Cardiac fibroblast (primary cell): ENCODE measurements around the gene FGGY.
"Not testable (repeated sequence)": the region's sequence is repeated elsewhere in the genome, so short reads cannot be mapped to it uniquely, and the experiment has no call there.

Experiments
- DNase-seq, 2 donors: peaks; one replicate each; pipeline versions ENCODE4 v3.0.0 to v3.0.0-alpha.2; 2010; ENCODE audit warnings: low read depth in 2 of 2
- H3K4me3 ChIP-seq, 2 donors: replicated peaks in 1 of 2; 1 replicate in 1 of 2; 2 replicates in 1 of 2; pipeline ENCODE4 v1.5.1; 2011; ENCODE audit warnings: low read depth in 2 of 2, low read length in 2 of 2, mild to moderate bottlenecking in 2 of 2, moderate library complexity in 1 of 2
- TF ChIP-seq, protein P1 (sequence below): IDR thresholded peaks from one replicate; pipeline ENCODE4 v1.5.1; 2011; ENCODE audit warnings: low read depth, mild to moderate bottlenecking, low read length, inconsistent platforms

The FGGY gene

GRCh38 chr1:59453297-59453968 lies 156.5 kb downstream of the FGGY start:
- no peak for DNase-seq
- no peak overlapping the region for H3K4me3 ChIP-seq
- TF ChIP-seq, protein P1, sequence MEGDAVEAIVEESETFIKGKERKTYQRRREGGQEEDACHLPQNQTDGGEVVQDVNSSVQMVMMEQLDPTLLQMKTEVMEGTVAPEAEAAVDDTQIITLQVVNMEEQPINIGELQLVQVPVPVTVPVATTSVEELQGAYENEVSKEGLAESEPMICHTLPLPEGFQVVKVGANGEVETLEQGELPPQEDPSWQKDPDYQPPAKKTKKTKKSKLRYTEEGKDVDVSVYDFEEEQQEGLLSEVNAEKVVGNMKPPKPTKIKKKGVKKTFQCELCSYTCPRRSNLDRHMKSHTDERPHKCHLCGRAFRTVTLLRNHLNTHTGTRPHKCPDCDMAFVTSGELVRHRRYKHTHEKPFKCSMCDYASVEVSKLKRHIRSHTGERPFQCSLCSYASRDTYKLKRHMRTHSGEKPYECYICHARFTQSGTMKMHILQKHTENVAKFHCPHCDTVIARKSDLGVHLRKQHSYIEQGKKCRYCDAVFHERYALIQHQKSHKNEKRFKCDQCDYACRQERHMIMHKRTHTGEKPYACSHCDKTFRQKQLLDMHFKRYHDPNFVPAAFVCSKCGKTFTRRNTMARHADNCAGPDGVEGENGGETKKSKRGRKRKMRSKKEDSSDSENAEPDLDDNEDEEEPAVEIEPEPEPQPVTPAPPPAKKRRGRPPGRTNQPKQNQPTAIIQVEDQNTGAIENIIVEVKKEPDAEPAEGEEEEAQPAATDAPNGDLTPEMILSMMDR, result no peak

DNA sequence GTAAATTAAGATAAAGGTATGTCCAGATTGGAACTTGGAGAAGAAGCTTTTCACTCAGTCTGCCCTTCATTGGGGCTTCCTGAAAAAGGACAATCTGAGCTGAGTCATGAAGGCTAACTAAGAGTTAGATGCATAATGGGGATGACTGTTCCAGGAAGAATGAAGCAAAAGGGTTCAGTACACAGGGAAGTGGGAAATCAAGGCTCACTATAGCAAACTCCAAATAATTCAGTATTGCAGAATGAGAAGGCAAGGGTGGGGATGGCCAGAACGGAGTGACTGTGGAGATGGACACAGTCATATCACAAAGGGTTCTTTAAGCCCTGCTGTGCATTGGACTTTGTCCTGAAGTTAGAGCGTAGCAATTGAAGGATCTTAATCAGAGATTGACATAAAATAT lies 158.3 kb downstream of the FGGY start:
- H3K4me3 ChIP-seq, result no peak overlapping the region
- TF ChIP-seq, protein P1, result no peak
- peak; percentile 49 to 74 for DNase-seq

DNA sequence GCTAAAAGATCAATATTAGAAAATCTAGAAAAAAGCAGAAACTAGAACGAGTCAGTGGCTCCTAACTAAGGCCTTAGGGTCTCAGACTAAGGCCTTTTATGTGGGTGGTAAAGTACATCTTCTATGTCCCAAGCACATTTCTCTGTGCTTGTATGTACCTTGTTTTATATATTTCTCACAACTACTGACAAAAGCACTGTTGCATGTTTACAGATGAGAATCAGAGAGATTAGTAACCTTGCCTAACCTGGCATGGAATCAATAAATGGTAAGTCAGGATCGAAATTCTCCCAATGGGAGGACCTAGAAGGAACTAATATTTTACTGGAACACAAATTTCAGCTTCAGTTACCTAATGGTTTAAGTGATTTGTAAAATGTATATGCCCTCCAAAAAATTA lies 160.9 kb downstream of the FGGY start:
- no peak overlapping the region for H3K4me3 ChIP-seq
- TF ChIP-seq, protein P1, result no peak
- no peak for DNase-seq

DNA sequence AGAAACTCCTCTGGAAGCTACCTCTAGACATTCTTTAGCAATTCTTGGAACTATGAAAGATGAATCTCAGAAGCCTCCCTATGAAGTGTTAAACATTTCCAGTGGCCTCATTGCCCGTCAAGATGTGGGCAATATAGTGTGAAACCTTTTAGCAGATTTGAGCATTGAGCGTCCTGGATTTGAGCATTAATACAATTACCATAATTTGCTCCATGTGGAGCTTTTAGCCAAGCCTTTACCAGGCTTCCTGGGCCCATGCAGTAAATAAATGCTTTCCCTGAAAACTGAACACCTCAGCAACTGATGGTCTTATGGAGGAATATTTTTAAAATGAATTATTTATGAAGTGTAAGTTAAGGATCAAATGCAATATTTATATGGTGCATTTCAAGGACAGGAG lies 162.0 kb downstream of the FGGY start:
- TF ChIP-seq, protein P1, result no peak
- no peak for DNase-seq

GRCh38 chr1:59462942-59463341 lies 166.0 kb downstream of the FGGY start:
- not testable (repeated sequence) for H3K4me3 ChIP-seq, DNase-seq

More for the DNA sequence above, 162.0 kb downstream of the FGGY start:
- H3K4me3 ChIP-seq, result no peak overlapping the region

DNA sequence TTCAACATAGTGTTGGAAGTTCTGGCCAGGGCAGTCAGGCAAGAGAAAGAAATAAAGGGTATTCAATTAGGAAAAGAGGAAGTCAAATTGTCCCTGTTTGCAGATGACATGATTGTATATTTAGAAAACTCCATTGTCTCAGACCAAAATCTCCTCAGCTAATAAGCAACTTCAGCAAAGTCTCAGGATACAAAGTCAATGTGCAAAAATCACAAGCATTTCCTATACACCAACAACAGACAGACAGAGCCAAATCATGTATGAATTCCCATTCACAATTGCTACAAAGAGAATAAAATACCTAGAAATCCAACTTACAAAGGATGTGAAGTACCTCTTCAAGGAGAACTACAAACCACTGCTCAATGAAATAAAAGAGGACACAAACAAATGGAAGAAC lies 168.6 kb downstream of the FGGY start:
- not testable (repeated sequence) for DNase-seq, H3K4me3 ChIP-seq

- TF ChIP-seq, protein P1, result no peak
- H3K4me3 ChIP-seq, result no peak overlapping the region
- no peak for DNase-seq
Measured at GRCh38 chr1:59468828-59469428, 172.0 kb downstream of the FGGY start.

DNA sequence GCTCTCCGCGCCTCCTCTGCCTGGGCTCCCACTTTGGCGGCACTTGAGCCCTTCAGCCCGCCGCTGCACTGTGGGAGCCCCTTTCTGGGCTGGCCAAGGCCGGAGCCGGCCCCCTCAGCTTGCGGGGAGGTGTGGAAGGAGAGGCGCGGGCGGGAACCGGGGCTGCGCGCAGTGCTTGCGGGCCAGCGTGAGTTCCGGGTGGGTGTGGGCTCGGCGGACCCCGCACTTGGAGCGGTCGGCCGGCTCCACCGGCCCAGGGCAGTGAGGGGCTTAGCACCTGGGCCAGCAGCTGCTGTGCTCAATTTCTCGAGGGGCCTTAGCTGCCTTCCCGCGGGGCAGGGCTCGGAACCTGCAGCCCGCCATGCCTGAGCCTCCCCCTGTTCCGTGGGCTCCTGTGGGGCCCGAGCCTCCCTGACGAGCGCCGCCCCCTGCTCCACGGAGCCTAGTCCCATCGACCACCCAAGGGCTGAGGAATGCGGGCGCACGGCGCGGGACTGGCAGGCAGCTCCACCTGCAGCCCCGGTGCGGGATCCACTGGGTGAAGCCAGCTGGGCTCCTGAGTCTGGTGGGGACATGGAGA lies 175.2 kb downstream of the FGGY start:
- H3K4me3 ChIP-seq, DNase-seq: not testable (repeated sequence)
